OCI-LY3 (cell line): ENCODE data around the gene BACH2.

Experiments
- H2AFZ ChIP-seq: fragments of 200-600, 300-600 bp; shearing (Covaris generic); 2 replicates; pipeline ENCODE4 v1.6.0; 2014; ENCODE audit warnings: antibody characterized with exemption, low read depth, low read length
- H3K27ac ChIP-seq: fragments of 200-600, 300-600 bp; sonication (generic); 2 replicates; pipeline ENCODE4 v1.5.1; 2014; ENCODE audit warnings: mild to moderate bottlenecking, low read length, moderate library complexity, mixed read lengths
- H3K27me3 ChIP-seq: fragments of 200-600, 300-600 bp; sonication (generic); 2 replicates; pipeline ENCODE4 v1.6.1; 2014; ENCODE audit warnings: low read depth, low read length, mixed read lengths
- H3K36me3 ChIP-seq: fragments of 200-600, 300-600 bp; sonication (generic); replicated peaks from 2 replicates; pipeline ENCODE3; 2014; ENCODE audit warnings: low read depth, low read length, mixed read lengths
- H3K4me1 ChIP-seq: fragments of 300-600, 200-600 bp; sonication (generic); 2 replicates; pipeline ENCODE4 v1.6.1; 2014; ENCODE audit warnings: low read length, mixed read lengths
- H3K4me2 ChIP-seq: fragments of 200-600, 300-600 bp; sonication (generic); 2 replicates; pipeline ENCODE4 v1.6.1; 2014; ENCODE audit warnings: low read length, mixed read lengths
- H3K4me3 ChIP-seq: fragments of 300-600, 200-600 bp; sonication (generic); 2 replicates; pipeline ENCODE4 v1.5.1; 2014; ENCODE audit warnings: antibody characterized with exemption, mild to moderate bottlenecking, low read length, moderate library complexity
- H3K79me2 ChIP-seq: fragments of 300-600, 200-600 bp; shearing (Covaris generic); 2 replicates; pipeline ENCODE4 v1.6.1; 2014; ENCODE audit warnings: mild to moderate bottlenecking, low read length, mixed read lengths
- H3K9ac ChIP-seq: fragments of 300-600, 200-600 bp; shearing (Covaris generic); 2 replicates; pipeline ENCODE4 v1.6.0; 2014; ENCODE audit warnings: mild to moderate bottlenecking, low read length, moderate library complexity
- H3K9me3 ChIP-seq: fragments of 200-600, 300-600 bp; shearing (Covaris generic); 2 replicates; pipeline ENCODE4 v1.6.1; 2014; ENCODE audit warnings: low read length, mixed read lengths; ENCODE audit not compliant: insufficient read depth
- H4K20me1 ChIP-seq: fragments of 200-600, 300-600 bp; sonication (generic); 2 replicates; pipeline ENCODE4 v1.6.1; 2016; ENCODE audit warnings: low read length, mixed read lengths; ENCODE audit not compliant: insufficient read depth
- EZH2phosphoT487 ChIP-seq: fragments of 200-600 bp; shearing (Covaris generic); IDR thresholded peaks from 2 replicates; pipeline ENCODE4 v1.6.1; 2018; ENCODE audit warnings: antibody characterized with exemption, mixed run types, low read depth
- TF ChIP-seq, protein P1 (sequence below): fragments of 200-600, 300-600 bp; sonication (generic); IDR thresholded peaks from 2 replicates; pipeline ENCODE4 v1.5.1; 2014; ENCODE audit warnings: antibody characterized with exemption, low read length, low read depth

Gene BACH2

DNA sequence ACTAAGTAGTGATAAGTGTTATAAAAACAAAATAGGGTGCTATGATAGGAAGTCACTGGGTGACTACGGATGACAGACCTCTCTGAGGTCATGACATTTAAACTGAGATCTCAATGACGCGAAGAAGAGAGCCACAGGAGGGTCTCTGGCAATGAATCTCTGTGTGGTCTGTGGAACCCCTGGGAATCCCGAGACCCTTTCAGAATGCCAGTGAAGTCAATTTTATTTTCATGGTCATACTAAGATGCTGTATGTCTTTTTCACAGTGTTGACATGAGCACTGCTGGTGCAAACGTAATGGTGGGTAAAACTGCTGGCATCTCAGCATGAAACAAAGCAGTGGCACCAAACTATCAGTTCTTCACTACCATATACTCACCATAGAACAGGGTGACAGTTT, 247.3 kb downstream of the BACH2 start:
- Histone ChIP-seq H3K4me1 (peaks cover 14% of the 10 kb centered on the region), H4K20me1 (no peaks in the 10 kb centered on the region), H3K79me2 (no peaks in the 10 kb centered on the region), H3K27me3 (peaks cover 5% of the 10 kb centered on the region), H3K4me3 (no peak overlapping the region), H3K36me3 (no peaks in the 10 kb centered on the region), H3K9ac (no peak overlapping the region), H3K9me3 (no peaks in the 10 kb centered on the region), H3K27ac (no peak overlapping the region), H3K4me2 (no peak overlapping the region), H2AFZ (no peak overlapping the region)
- TF ChIP-seq EZH2phosphoT487: no peak

DNA sequence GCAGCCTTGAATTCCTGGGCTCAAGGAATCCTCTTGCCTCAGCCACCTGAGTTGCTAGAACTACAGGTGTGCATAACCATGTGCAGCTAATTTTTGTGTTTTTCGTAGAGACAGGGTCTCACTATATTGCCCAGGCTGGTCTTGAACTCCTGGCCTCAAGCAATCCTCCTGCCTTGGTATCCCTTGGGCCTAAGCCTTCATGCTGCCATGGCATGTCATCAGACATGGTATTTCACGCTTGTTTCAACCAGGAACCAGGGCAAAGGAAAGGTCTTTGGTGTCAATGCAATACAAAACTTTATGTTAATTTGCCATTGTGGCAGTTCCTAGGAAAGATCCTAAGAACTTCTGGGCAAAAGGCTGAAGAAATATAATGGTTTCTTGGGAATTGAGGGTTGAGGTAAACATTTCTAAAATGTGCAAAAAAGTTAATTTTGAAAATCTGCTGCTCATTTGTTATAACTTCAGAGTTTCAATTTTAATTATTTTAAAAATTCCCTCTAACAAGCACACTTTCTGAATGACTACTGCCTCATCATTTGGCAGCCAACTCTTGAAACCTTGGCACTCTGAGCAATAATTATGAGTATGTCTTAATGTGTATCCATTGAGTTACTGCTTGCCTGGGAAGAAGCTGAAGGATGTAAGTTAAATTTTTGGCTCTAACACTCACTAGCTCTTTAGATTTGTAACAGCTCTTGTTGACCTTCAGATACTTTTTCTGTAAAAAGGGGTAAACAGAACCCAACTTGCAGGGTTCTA, 248.3 kb downstream of the BACH2 start:
- Histone ChIP-seq H3K27me3 (peaks cover 8% of the 10 kb centered on the region), H2AFZ (no peak overlapping the region), H3K4me1 (peaks cover 14% of the 10 kb centered on the region), H3K4me3 (no peak overlapping the region), H3K9me3 (no peaks in the 10 kb centered on the region), H3K9ac (no peak overlapping the region), H4K20me1 (no peaks in the 10 kb centered on the region), H3K4me2 (peak overlapping the region; percentile 12; the same call in 1 of the 2 replicates), H3K79me2 (no peaks in the 10 kb centered on the region), H3K27ac (no peak overlapping the region), H3K36me3 (no peaks in the 10 kb centered on the region)
- TF ChIP-seq EZH2phosphoT487: no peak
- TF ChIP-seq, protein P1, sequence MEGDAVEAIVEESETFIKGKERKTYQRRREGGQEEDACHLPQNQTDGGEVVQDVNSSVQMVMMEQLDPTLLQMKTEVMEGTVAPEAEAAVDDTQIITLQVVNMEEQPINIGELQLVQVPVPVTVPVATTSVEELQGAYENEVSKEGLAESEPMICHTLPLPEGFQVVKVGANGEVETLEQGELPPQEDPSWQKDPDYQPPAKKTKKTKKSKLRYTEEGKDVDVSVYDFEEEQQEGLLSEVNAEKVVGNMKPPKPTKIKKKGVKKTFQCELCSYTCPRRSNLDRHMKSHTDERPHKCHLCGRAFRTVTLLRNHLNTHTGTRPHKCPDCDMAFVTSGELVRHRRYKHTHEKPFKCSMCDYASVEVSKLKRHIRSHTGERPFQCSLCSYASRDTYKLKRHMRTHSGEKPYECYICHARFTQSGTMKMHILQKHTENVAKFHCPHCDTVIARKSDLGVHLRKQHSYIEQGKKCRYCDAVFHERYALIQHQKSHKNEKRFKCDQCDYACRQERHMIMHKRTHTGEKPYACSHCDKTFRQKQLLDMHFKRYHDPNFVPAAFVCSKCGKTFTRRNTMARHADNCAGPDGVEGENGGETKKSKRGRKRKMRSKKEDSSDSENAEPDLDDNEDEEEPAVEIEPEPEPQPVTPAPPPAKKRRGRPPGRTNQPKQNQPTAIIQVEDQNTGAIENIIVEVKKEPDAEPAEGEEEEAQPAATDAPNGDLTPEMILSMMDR: no peak

DNA sequence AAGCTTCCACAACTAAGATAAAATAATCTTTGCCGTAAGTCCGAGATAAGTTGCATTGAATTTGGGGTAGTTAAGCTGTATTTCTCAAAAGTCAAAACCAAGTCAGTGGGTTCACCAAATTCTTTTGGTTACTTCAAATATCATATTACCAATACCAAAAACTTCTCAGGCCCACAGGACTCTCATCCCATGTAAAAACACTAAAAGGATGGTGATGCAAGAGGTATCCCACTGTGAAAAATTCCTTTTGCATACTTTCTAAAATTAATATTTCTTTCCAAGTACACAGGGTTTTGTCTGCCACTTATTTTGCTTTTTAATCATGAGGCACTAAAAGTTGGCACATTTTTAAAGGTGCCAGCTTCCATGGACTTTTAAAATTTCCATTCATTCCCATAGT, 251.1 kb downstream of the BACH2 start:
- Histone ChIP-seq H4K20me1 (no peaks in the 10 kb centered on the region), H3K36me3 (no peaks in the 10 kb centered on the region), H3K9ac (no peak overlapping the region), H3K79me2 (no peaks in the 10 kb centered on the region), H3K4me3 (no peak overlapping the region), H2AFZ (no peak overlapping the region), H3K9me3 (no peaks in the 10 kb centered on the region), H3K27ac (no peak overlapping the region), H3K27me3 (peaks cover 8% of the 10 kb centered on the region), H3K4me1 (peaks cover 14% of the 10 kb centered on the region), H3K4me2 (no peak overlapping the region)
- TF ChIP-seq, protein P1: no peak
- no peak for TF ChIP-seq EZH2phosphoT487

DNA sequence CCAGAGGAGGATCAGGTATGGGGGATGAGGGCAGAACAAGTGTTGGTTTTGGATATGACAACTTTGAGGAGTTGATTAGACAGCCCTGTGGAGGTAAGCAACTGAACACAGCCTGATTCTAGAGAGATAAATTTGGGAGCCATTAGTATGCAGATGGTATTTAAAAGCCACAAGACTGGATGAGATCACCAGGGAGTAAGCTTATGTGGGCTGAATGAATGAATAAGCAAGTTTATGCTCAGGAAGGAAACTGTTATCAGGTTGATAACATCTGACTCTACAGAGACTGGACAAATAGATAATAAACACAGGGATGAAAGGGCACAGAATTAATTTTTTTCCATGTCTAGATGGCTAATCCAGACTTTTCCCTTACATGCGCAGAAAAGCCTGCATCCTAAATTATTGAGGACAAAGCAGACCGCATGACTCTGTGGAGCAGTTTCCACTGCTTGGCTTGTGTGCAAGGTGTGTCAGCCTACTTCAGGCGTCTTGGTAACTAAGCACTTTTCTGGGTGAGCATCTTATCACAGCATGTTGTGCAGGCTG, 251.7 kb downstream of the BACH2 start:
- Histone ChIP-seq H3K4me2 (no peak overlapping the region), H3K27ac (no peak overlapping the region)

DNA sequence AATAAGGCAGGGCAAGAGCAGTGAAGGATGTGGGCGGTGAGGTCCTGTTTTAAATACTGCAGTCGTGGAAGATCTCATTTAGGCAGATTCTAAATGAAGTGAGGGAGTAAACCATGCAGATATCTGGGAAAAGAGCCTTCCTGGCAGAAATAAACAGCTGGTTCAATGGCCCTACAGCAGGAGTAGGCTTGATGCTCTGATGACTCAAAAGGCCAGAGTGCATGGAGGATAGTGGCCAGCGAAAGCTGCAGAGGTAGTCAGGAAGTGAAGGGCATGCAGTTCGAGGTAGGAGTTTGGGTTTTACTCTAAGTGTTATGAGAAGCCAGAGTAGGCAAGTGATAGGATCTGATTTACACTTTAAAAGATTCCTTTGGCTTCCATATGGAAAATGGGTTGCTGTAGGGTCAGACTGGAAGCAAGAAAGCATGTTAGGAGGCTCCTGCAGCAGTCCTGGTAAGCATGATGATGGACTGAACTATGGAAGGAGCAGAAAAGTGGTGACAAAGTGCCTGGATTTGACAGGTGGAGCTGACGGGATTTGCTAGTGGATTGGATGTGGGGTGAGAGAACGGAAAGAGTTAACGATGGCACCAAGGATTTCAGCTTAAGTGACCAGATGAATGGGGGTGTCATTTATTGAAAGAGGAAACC, 252.3 kb downstream of the BACH2 start:
- H3K4me1 ChIP-seq: peaks cover 13% of the 10 kb centered on the region
- H2AFZ ChIP-seq: no peak overlapping the region
- H3K4me2 ChIP-seq: no peak overlapping the region
- H3K27me3 ChIP-seq: peaks cover 7% of the 10 kb centered on the region
- no peaks in the 10 kb centered on the region for H3K36me3 ChIP-seq
- no peak overlapping the region for H3K4me3 ChIP-seq
- no peak overlapping the region for H3K27ac ChIP-seq
- H3K9ac ChIP-seq: no peak overlapping the region
- H3K9me3 ChIP-seq: no peaks in the 10 kb centered on the region
- no peaks in the 10 kb centered on the region for H4K20me1 ChIP-seq
- no peaks in the 10 kb centered on the region for H3K79me2 ChIP-seq
- TF ChIP-seq EZH2phosphoT487: no peak
- TF ChIP-seq, protein P1: no peak

More for the DNA sequence above, 251.7 kb downstream of the BACH2 start:
- H2AFZ ChIP-seq: no peak overlapping the region
- no peaks in the 10 kb centered on the region for H3K36me3 ChIP-seq
- H3K9ac ChIP-seq: no peak overlapping the region
- no peak for TF ChIP-seq EZH2phosphoT487
- peaks cover 11% of the 10 kb centered on the region for H3K27me3 ChIP-seq
- no peak overlapping the region for H3K4me3 ChIP-seq
- H3K9me3 ChIP-seq: no peaks in the 10 kb centered on the region
- peaks cover 14% of the 10 kb centered on the region for H3K4me1 ChIP-seq
- no peaks in the 10 kb centered on the region for H4K20me1 ChIP-seq
- H3K79me2 ChIP-seq: no peaks in the 10 kb centered on the region
